Body of pancreas (tissue), 4 donors: Measurements from ENCODE around the gene ACTL6B. TPM values are rescaled to one million over a fixed set of nuclear protein-coding genes. Genes with fewer than 3 reads are reported as not detected.

Experiments
- ATAC-seq: fragments of 150-250 bp; one replicate; pipeline ENCODE4 v1.9.1; 2016
- DNase-seq, 4 donors: peaks; one replicate each; pipeline ENCODE4 v3.0.0-alpha.2; 2019
- H3K27ac ChIP-seq, 4 donors: fragments of 200-600 bp; sonication (generic); 1 replicate in 3 of 4; 2 replicates in 1 of 4; pipeline versions ENCODE4 v1.5.1 to v1.6.1; 2016 to 2019; ENCODE audit warnings: mild to moderate bottlenecking in 1 of 4, mixed read lengths in 1 of 4, moderate library complexity in 1 of 4
- H3K27me3 ChIP-seq, 2 donors: fragments of 200-600 bp; sonication (generic); one replicate each; pipeline ENCODE4 v1.6.0; 2016; ENCODE audit warnings: mild to moderate bottlenecking in 1 of 2
- H3K36me3 ChIP-seq, 2 donors: fragments of 200-600 bp; sonication (generic); replicated peaks in 1 of 2; 2 replicates each; pipeline ENCODE4 v1.5.1; 2016; ENCODE audit warnings: low read depth in 2 of 2; ENCODE audit not compliant: insufficient read depth in 1 of 2
- H3K4me1 ChIP-seq: fragments of 200-600 bp; sonication (generic); one replicate; pipeline ENCODE4 v1.6.0; 2016
- H3K4me3 ChIP-seq, 2 donors: fragments of 200-600 bp; sonication (generic); 1 replicate in 1 of 2; 2 replicates in 1 of 2; pipeline ENCODE4 v1.5.1; 2016 to 2019
- H3K9me3 ChIP-seq, 3 donors: fragments of 200-600 bp; sonication (generic); 1 replicate in 2 of 3; 2 replicates in 1 of 3; pipeline ENCODE4 v1.5.1; 2016
- POLR2A ChIP-seq, 3 donors: fragments of 450-650 bp; IDR thresholded peaks; one replicate each; pipeline ENCODE4 v1.6.1; 2016; ENCODE audit warnings: antibody characterized with exemption in 3 of 3, mild to moderate bottlenecking in 2 of 3
- WGBS, 2 donors: methylation state at CpG; one replicate each; pipeline ENCODE4 v1.1.5; 2017; 5-methylcytosine and 5-hydroxymethylcytosine counted together
- intact Hi-C: fragments of 100-400 bp; cut with DNase I; formaldehyde crosslinking; loops from one replicate; pipeline ENCODE4 v1.15.1; 2023
- total RNA-seq, 2 donors: library from RNA; depleted of rRNA; stranded (reverse); fragments of >200 nt; gene quantifications; one replicate each; pipeline ENCODE4 v1.1.0, GENCODE V29; 2016
- TF ChIP-seq, protein P1 (sequence below), 7 experiments: fragments of 450-650 bp in 4 of 7; fragments of 200-600 bp in 3 of 7; sonication (generic) in 3 of 7; IDR thresholded peaks; one replicate each; pipeline ENCODE4 v1.5.1; 2016 to 2019; ENCODE audit warnings: antibody characterized with exemption in 7 of 7

The ACTL6B gene
- total RNA-seq, 2 donors from 2014 or later, result 0.52 TPM; not detected in 1

DNA sequence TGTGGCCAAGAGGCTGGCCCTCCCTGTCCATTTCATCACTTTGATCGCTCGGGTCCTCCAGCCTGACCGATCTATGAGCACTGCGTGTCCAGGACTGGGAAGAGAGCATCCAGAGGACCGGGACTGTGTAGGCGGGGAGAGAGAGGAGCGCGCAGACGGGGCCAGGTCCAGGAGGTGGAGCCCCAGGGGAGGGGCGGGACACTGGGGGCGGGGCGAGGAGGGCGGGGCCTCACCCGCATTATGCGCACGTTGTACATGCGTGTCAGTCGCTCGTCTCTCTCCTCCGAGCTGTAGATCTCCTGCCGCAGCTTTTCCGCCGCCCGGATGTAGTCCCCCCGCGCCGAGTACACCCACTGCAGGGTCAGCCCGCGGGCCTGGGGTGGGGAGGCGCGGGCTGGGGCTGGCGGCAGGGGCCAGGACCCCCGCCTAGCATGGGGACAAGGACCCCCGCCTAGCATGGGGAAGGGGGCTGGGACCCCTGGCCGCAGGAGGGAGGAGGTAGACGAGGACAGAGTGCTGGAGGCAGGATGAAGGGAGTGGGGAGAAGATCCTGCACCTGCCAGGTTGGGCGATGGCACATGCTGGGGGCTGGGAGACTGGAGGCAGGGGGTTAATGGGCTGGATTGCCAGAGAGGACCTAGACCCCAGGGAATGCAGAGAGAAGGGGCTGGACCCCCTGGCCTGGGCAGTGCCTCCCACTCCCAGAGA, 29.6 kb downstream of the ACTL6B start:
- peak; percentile 59 to 80 (median 73) for DNase-seq
- no peaks in the 10 kb centered on the region for H3K9me3 ChIP-seq
- peak; percentile 86 for ATAC-seq
- TF ChIP-seq POLR2A (IDR thresholded peaks at IDR 0.05), result no peak
- TF ChIP-seq, protein P1, sequence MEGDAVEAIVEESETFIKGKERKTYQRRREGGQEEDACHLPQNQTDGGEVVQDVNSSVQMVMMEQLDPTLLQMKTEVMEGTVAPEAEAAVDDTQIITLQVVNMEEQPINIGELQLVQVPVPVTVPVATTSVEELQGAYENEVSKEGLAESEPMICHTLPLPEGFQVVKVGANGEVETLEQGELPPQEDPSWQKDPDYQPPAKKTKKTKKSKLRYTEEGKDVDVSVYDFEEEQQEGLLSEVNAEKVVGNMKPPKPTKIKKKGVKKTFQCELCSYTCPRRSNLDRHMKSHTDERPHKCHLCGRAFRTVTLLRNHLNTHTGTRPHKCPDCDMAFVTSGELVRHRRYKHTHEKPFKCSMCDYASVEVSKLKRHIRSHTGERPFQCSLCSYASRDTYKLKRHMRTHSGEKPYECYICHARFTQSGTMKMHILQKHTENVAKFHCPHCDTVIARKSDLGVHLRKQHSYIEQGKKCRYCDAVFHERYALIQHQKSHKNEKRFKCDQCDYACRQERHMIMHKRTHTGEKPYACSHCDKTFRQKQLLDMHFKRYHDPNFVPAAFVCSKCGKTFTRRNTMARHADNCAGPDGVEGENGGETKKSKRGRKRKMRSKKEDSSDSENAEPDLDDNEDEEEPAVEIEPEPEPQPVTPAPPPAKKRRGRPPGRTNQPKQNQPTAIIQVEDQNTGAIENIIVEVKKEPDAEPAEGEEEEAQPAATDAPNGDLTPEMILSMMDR (IDR thresholded peaks at IDR 0.05), result no peak
- no peak overlapping the region for H3K27ac ChIP-seq
- H3K4me3 ChIP-seq, result no peak overlapping the region
- intact Hi-C loops, result no loop called here
- peaks cover 3% of the 10 kb centered on the region for H3K4me1 ChIP-seq
- H3K36me3 ChIP-seq, result no peaks in the 10 kb centered on the region
- 23 to 40% methylated on average over 11 to 32 of the region's 37 CpGs for WGBS, 2 donors
- H3K27me3 ChIP-seq, result no peaks in the 10 kb centered on the region

DNA sequence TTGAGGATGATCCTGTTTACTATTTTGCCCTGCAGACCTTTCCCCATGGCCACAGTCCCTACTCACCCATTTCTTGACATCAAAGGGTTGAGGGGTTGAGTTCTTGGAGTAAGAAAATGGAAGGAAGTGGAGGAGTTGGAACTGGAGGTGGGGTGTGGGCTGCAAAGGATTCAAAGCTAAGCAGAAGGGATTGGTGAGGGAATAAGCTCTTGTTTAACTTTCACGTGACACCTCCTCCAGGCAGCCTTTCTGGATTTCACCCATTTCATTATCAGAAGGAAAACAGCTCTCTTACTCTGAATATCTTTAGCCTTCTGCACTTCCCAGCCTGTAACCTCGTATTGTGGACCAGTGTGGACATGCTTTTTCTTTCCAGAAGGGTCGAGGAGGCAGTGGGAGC, 30.2 kb downstream of the ACTL6B start:
- Histone ChIP-seq H3K9me3 (no peaks in the 10 kb centered on the region), H3K27me3 (no peaks in the 10 kb centered on the region), H3K4me1 (peaks cover 3% of the 10 kb centered on the region), H3K4me3 (no peak overlapping the region), H3K27ac (no peak overlapping the region), H3K36me3 (no peaks in the 10 kb centered on the region)
- WGBS, 2 donors, result 33 to 55% methylated on average over 3 of the region's 3 CpGs
- DNase-seq (no peak), ATAC-seq (no peak)
- intact Hi-C loops, result no loop called here
- TF ChIP-seq, protein P1 (IDR thresholded peaks at IDR 0.05), result no peak
- TF ChIP-seq POLR2A (IDR thresholded peaks at IDR 0.05), result no peak

DNA sequence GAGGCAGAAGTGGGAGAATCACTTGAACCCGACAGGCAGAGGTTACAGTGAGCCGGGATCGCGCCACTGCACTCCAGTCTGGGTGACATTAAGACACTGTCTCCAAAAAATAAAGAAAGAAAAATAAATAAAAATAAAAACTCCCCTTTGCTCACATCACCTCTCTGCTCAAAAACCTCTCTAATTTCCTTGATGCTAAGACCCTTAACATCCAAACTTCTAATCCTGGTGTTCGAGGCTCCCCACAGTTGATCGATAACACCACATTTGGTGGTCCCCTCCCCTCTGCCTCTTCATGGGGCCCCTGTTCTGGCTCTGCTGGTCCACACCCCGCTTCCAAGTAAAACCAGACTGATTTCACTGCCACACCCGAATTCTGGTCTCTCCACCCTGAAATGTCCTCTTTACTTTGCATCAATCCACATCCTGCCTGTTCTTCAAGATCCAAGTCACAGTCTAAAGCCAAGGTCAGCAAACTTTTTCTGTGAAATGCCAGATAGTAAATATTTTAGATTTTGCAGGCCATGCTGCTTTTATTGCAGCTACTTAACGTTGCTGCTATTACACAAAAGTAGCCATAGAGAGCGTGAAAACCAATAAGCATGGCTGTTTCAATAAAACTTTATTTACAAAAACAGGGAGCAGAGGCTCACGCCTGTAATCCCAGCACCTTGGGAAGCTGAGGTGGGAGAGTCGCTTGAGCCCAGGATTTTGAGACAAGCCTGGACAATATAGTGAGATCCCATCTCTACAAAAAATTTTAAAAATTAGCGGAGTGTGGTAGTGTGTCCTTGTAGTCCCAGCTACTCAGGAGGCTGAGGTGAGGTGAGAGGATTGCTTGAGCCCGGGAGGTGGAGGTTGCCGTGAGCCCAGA, 32.1 kb downstream of the ACTL6B start:
- no peak overlapping the region for H3K27ac ChIP-seq
- H3K9me3 ChIP-seq, result no peaks in the 10 kb centered on the region
- TF ChIP-seq, protein P1 (IDR thresholded peaks at IDR 0.05), result no peak
- no peak for TF ChIP-seq POLR2A (IDR thresholded peaks at IDR 0.05)
- DNase-seq (no peak), ATAC-seq (no peak)
- WGBS, 2 donors, result 82 to 86% methylated on average over 15 of the region's 15 CpGs
- no peaks in the 10 kb centered on the region for H3K27me3 ChIP-seq
- no peaks in the 10 kb centered on the region for H3K36me3 ChIP-seq
- no peak overlapping the region for H3K4me3 ChIP-seq
- H3K4me1 ChIP-seq, result peaks cover 3% of the 10 kb centered on the region
- intact Hi-C loops, result no loop called here

DNA sequence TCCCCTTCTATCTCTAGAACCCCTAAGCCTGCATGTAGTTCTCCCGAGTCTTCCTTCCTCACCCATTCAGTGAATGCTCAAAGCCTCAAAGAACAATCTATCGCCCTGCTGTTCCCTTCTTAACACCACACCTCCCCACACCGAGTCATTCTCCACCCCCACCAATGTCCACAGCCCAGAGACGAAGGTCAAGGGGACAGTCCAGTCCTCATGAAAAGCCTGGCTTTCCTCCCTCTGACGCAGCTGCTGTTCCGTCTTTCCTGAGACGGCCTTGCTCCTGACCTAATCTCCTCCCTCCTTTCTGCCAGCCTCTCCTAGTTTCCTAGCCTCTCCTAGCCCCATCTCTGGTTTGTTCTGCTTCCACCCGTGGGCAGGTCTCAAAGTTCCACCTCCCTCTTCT, 34.7 kb downstream of the ACTL6B start:
- 45 to 65% methylated on average over 8 of the region's 8 CpGs for WGBS, 2 donors
- no peak for ATAC-seq
- intact Hi-C loops, result no loop called here

More for the DNA sequence above, 34.7 kb downstream of the ACTL6B start:
- H3K4me1 ChIP-seq, result no peaks in the 10 kb centered on the region
- TF ChIP-seq POLR2A (IDR thresholded peaks at IDR 0.05), result no peak
- TF ChIP-seq, protein P1 (IDR thresholded peaks at IDR 0.05), result no peak
- H3K4me3 ChIP-seq, result no peak overlapping the region
- H3K27ac ChIP-seq, result no peak overlapping the region
- peak in 2 of 4 donors; percentile 19 to 53 for DNase-seq
- H3K9me3 ChIP-seq, result no peaks in the 10 kb centered on the region
- H3K36me3 ChIP-seq, result no peaks in the 10 kb centered on the region
- H3K27me3 ChIP-seq, result no peaks in the 10 kb centered on the region
